Calu3 (cell line): ENCODE data around the gene ZNF397. TPM values are rescaled to one million over a fixed set of nuclear protein-coding genes. Genes with fewer than 3 reads are reported as not detected.

ENCODE experiments used
- BruUV-seq: library from RNA; stranded (reverse); fragments of 400-500 nt; replicated peaks from 2 replicates; lab custom pipeline; 2021; lab: Mats Ljungman, UMichigan
- CTCF ChIA-PET: fragments of 300-600 bp; sonication (Branson Sonifier 250); formaldehyde crosslinking; loops from one replicate; lab custom pipeline; 2022; ENCODE audit warnings: antibody characterized with exemption; lab: Charles Lee
- DNase-seq: peaks from one replicate; pipeline ENCODE4 v3.0.0; 2022
- H3K27ac Mint-ChIP-seq: one replicate; pipeline ENCODE4 v1.8.0; 2022; ENCODE audit warnings: mixed read lengths; ENCODE audit not compliant: unreplicated experiment
- H3K27me3 Mint-ChIP-seq: one replicate; pipeline ENCODE4 v1.8.0; 2022; ENCODE audit warnings: mixed read lengths; ENCODE audit not compliant: unreplicated experiment
- H3K36me3 Mint-ChIP-seq: one replicate; pipeline ENCODE4 v1.8.0; 2022; ENCODE audit warnings: mild to moderate bottlenecking, moderate library complexity, mixed read lengths; ENCODE audit not compliant: insufficient read depth, unreplicated experiment
- H3K4me1 Mint-ChIP-seq: one replicate; pipeline ENCODE4 v1.8.0; 2022; ENCODE audit warnings: mild to moderate bottlenecking, low read depth, mixed read lengths; ENCODE audit not compliant: unreplicated experiment
- H3K4me3 Mint-ChIP-seq: one replicate; pipeline ENCODE4 v1.8.0; 2022; ENCODE audit warnings: mild to moderate bottlenecking, low read depth, moderate library complexity, mixed read lengths; ENCODE audit not compliant: unreplicated experiment
- H3K9me3 Mint-ChIP-seq: one replicate; pipeline ENCODE4 v1.8.0; 2022; ENCODE audit warnings: low read depth, mixed read lengths; ENCODE audit not compliant: unreplicated experiment
- intact Hi-C: fragments of 100-400 bp; cut with micrococcal nuclease; formaldehyde crosslinking; loops from one replicate; pipeline ENCODE4 v1.10.0; 2022; ENCODE audit not compliant: unreplicated experiment
- total RNA-seq: library from RNA; stranded (reverse); gene quantifications from 2 replicates; pipeline ENCODE4 v1.2.3, GENCODE V29; 2022
- TF ChIP-seq, protein P1 (sequence below): fragments of 200-600 bp; IDR thresholded peaks from one replicate; pipeline ENCODE4 v1.8.0; 2022; ENCODE audit warnings: antibody characterized with exemption; ENCODE audit not compliant: unreplicated experiment

The ZNF397 gene
- total RNA-seq, 1 experiment from 2014 or later, result 27.9 TPM

DNA sequence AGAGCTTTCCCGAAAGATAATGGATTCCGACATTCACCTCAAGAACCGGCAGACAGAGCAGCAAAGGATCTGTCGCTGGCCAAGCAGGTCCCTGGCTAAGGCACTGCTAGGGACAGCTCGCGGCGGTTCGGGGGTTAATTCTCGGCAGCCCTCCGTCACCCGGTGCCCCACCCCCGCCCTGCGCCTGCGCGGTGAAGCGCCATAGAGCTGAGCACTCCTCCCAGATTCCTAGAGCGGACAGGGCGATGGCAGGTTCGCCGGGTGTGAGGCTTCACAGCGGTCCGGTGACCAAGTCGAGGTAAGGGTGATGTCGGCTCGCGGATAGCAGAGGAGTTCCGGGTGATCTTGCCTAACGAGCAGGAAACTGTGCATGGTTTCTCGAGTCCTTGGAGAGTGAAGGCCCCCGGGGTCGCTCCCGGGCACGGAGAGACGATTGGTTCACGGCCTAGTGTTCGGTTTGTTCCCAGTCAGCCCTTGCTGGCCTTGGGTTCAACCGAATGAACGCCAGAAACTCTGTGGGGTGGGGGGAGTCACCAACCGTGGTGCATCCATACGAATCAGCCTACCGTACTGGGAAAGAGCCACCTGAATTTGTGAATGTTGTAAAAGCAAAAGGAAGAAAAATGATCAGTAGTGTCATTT, 49.4 kb downstream of the ZNF397 start, which contains the start of gene ZSCAN30:
Gene ZSCAN30, minus strand, starts transcription at position 136 of the 642 bp plus-strand sequence. CDS start 25,877 bp downstream, outside the sequence.
- Mint-ChIP-seq H3K4me1 (peaks cover 19% of the 10 kb centered on the region), H3K27me3 (no peaks in the 10 kb centered on the region), H3K36me3 (peaks cover 32% of the 10 kb centered on the region), H3K27ac (peak within 1 kb of the TSS; percentile 99), H3K4me3 (peak within 1 kb of the TSS; percentile 99), H3K9me3 (peaks cover 12% of the 10 kb centered on the region)
- CTCF ChIA-PET, result interaction anchor here (0.6 kb wide), 3 partner anchors 201 to 896 kb away, joined by 3 to 6 read pairs (median 3); no protein-coding TSS in a partner anchor
- intact Hi-C loops, result loop anchor here (5.0 kb wide), 1 partner anchor 48 kb away; the partner anchor contains the start of gene ZNF397
- DNase-seq, result peak; percentile 96
- no TSS peak for BruUV-seq
- TF ChIP-seq, protein P1, sequence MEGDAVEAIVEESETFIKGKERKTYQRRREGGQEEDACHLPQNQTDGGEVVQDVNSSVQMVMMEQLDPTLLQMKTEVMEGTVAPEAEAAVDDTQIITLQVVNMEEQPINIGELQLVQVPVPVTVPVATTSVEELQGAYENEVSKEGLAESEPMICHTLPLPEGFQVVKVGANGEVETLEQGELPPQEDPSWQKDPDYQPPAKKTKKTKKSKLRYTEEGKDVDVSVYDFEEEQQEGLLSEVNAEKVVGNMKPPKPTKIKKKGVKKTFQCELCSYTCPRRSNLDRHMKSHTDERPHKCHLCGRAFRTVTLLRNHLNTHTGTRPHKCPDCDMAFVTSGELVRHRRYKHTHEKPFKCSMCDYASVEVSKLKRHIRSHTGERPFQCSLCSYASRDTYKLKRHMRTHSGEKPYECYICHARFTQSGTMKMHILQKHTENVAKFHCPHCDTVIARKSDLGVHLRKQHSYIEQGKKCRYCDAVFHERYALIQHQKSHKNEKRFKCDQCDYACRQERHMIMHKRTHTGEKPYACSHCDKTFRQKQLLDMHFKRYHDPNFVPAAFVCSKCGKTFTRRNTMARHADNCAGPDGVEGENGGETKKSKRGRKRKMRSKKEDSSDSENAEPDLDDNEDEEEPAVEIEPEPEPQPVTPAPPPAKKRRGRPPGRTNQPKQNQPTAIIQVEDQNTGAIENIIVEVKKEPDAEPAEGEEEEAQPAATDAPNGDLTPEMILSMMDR, result no peak

DNA sequence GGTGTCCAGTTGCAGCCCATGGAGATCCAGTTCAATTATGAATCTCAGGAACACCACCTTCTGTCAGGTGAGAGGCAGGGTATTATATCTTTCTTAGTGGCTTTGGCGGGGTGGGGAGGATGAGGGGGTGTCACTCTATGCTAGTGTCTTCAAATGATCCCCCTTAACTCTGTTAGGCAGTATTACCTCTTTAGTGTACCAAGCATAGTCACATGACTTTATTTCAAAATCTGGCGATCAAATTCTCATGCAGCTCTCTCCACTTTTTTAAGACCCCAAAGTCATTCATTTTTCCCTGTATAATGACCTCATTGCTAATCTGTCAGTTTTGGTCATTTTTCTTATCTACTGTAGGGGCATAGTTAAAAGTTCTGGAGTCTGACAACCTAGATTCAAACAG, 50.3 kb downstream of the ZNF397 start:
- Mint-ChIP-seq H3K4me1 (peaks cover 19% of the 10 kb centered on the region), H3K9me3 (peaks cover 10% of the 10 kb centered on the region), H3K4me3 (peak overlapping the region; percentile 99), H3K36me3 (peaks cover 35% of the 10 kb centered on the region), H3K27me3 (no peaks in the 10 kb centered on the region), H3K27ac (peak overlapping the region; percentile 99)
- TF ChIP-seq, protein P1, result no peak
- CTCF ChIA-PET, result interaction anchor here (0.7 kb wide), 1 partner anchor 26 kb away, joined by 3 read pairs; no protein-coding TSS in a partner anchor
- intact Hi-C loops, result loop anchor here (5.0 kb wide), 1 partner anchor 49 kb away; the partner anchor contains the start of gene ZNF397
- DNase-seq, result no peak
- no TSS peak for BruUV-seq

DNA sequence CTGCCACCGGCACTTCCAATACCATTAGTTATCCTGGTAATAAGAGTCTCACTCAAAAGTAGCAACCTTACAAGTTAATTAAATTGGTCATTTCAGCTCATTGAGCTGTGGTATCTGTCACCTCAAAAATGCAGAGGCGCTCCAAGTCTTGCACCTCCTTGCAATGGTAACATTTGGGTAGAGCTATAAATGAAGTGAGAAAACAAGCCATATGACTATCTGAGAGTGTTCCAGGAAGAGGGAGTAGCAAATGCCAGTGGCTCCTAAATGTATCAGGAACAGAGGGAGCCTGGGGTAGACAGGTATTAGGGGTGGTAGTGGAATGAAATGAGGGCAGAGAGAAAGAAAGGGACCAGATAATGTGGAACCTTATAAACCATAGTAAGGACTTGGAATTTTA, 55.2 kb downstream of the ZNF397 start:
- Mint-ChIP-seq H3K4me1 (peaks cover 10% of the 10 kb centered on the region), H3K4me3 (no peak overlapping the region), H3K27me3 (no peaks in the 10 kb centered on the region), H3K9me3 (peaks cover 19% of the 10 kb centered on the region), H3K27ac (no peak overlapping the region), H3K36me3 (peaks cover 16% of the 10 kb centered on the region)
- intact Hi-C loops, result loop anchor here (5.0 kb wide), 1 partner anchor 39 kb away; no protein-coding TSS in a partner anchor
- CTCF ChIA-PET, result no interaction called here
- BruUV-seq, result no TSS peak
- DNase-seq, result no peak
- TF ChIP-seq, protein P1, result no peak

DNA sequence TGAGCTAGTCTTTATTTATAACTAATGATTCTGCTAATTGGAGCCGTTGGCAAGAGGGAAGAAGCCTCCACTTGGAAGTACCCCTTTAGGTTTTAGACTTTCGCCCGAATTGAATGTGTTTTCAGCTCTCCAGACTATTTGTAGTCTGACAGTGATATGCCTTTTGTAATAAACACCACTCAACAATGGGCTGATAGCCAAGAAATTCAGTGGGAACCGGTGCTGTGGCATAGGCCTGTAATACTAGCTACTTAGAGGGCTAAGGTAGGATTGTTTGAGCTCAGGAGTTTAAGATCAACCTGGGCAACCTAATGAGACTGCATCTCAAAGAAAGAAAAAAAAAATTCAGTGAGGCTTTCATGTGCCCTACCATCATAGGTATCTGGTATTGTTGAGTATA, 62.8 kb downstream of the ZNF397 start:
- Mint-ChIP-seq H3K9me3 (peaks cover 22% of the 10 kb centered on the region), H3K4me1 (no peaks in the 10 kb centered on the region), H3K4me3 (no peak overlapping the region), H3K36me3 (peaks cover 16% of the 10 kb centered on the region), H3K27me3 (no peaks in the 10 kb centered on the region), H3K27ac (no peak overlapping the region)
- CTCF ChIA-PET, result no interaction called here
- DNase-seq, result no peak
- intact Hi-C loops, result no loop called here
- BruUV-seq, result no TSS peak
- TF ChIP-seq, protein P1, result no peak
